Measurements from ENCODE around the gene GNPTG. TPM values are rescaled to one million over a fixed set of nuclear protein-coding genes. Genes with fewer than 3 reads are reported as not detected.

GNPTG gene
- total and polyA plus RNA-seq, 2 of the 8 experiments (the other 6 are each of a cell fraction or from before 2014, with no cell fraction given) = 26.2 to 51.2 TPM

DNA sequence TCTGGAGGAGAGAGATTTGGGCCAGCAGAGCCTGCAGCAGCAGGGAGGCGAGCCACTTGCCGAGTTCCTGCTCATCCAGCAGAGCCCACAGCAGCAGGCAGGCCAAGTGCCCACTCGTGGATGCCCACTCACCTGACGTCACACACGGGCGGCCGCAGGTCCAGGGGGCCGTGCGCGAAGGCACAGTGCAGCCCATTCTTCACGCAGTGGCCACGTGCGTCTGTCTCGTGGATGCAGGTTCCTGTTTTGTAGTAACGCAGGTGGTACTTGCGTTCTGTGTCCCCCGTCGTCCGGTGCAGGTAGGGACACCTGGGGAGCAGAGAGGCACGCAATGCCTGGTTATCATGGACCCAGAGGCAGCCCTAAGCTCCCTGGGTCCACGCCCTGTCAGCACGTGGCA, 51.3 kb downstream of the GNPTG start (continued):
- TF ChIP-seq, protein P1, sequence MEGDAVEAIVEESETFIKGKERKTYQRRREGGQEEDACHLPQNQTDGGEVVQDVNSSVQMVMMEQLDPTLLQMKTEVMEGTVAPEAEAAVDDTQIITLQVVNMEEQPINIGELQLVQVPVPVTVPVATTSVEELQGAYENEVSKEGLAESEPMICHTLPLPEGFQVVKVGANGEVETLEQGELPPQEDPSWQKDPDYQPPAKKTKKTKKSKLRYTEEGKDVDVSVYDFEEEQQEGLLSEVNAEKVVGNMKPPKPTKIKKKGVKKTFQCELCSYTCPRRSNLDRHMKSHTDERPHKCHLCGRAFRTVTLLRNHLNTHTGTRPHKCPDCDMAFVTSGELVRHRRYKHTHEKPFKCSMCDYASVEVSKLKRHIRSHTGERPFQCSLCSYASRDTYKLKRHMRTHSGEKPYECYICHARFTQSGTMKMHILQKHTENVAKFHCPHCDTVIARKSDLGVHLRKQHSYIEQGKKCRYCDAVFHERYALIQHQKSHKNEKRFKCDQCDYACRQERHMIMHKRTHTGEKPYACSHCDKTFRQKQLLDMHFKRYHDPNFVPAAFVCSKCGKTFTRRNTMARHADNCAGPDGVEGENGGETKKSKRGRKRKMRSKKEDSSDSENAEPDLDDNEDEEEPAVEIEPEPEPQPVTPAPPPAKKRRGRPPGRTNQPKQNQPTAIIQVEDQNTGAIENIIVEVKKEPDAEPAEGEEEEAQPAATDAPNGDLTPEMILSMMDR (IDR thresholded peaks at IDR 0.05; ENCODE audit: control extremely low read depth in 1 of 3, insufficient read depth in 1 of 3, low read depth in 1 of 3, low read length in 3 of 3) = no peak
- TF ChIP-seq SP1 (IDR thresholded peaks at IDR 0.05; ENCODE audit: low read depth, low read length) (no peak), TBP (IDR thresholded peaks at IDR 0.05; ENCODE audit: low read depth, low read length) (no peak), CHD1 (IDR thresholded peaks at IDR 0.05; ENCODE audit: low read depth, low read length) (no peak), PHF8 (conservative IDR thresholded peaks at IDR 0.05; ENCODE audit: low read depth, low read length) (no peak), JUN (IDR thresholded peaks at IDR 0.05; ENCODE audit: low read depth, low read length) (no peak), CHD2 (IDR thresholded peaks at IDR 0.05; ENCODE audit: low read length) (no peak), SP4 (IDR thresholded peaks at IDR 0.05; ENCODE audit: low read length) (no peak), BRCA1 (IDR thresholded peaks at IDR 0.05; ENCODE audit: low read depth, low read length) (no peak), RAD21 (IDR thresholded peaks at IDR 0.05 in 1 of 2, conservative IDR thresholded peaks at IDR 0.05 in 1 of 2; ENCODE audit: low read depth in 2 of 2, low read length in 2 of 2) (no peak), YY1 (IDR thresholded peaks at IDR 0.05; ENCODE audit: low read depth, low read length) (no peak)
